K562 (cell line): ENCODE results near the gene MEA1. TPM values are rescaled to one million over a fixed set of nuclear protein-coding genes. Genes with fewer than 3 reads are reported as not detected.
A peak's percentile ranks its signal among the peaks of the same experiment; 100 is the strongest.

Experiments used
- ATF7 ChIP-seq: fragments of 450-650 bp; IDR thresholded peaks from 2 replicates; pipeline ENCODE4 v1.7.1; 2014; ENCODE audit warnings: mild to moderate bottlenecking, moderate library complexity
- BCOR ChIP-seq: fragments of 450-650 bp; IDR thresholded peaks from 2 replicates; pipeline ENCODE4 v1.6.1; 2016
- DDX20 ChIP-seq: fragments of 450-650 bp; IDR thresholded peaks from 2 replicates; pipeline ENCODE4 v1.6.1; 2016; ENCODE audit warnings: missing genetic modification characterization, low read depth, mild to moderate bottlenecking, missing compliant biosample characterization, moderate library complexity
- JUND ChIP-seq, 2 experiments: IDR thresholded peaks; 2 replicates in 1 of 2; 3 replicates in 1 of 2; pipeline ENCODE4 v1.6.1; 2011; ENCODE audit warnings: borderline replicate concordance in 2 of 2, low read depth in 2 of 2, low read length in 2 of 2, improper control_type of control experiment in 1 of 2, missing biosample characterization in 1 of 2, missing genetic modification characterization in 1 of 2, missing genetic modification reagents in 1 of 2
- KDM1A ChIP-seq, 2 experiments: fragments of 450-650 bp; IDR thresholded peaks; 2 replicates each; pipeline ENCODE4 v1.6.1; 2016; ENCODE audit warnings: mild to moderate bottlenecking in 2 of 2
- LARP7 ChIP-seq: fragments of 450-650 bp; IDR thresholded peaks from 2 replicates; pipeline ENCODE4 v1.6.1; 2016
- PHF21A ChIP-seq: fragments of 450-650 bp; IDR thresholded peaks from 2 replicates; pipeline ENCODE4 v1.6.1; 2017; ENCODE audit warnings: low read depth, borderline replicate concordance
- PHTF2 ChIP-seq: fragments of 250-450 bp; sonication (Bioruptor Pico); IDR thresholded peaks from 2 replicates; pipeline ENCODE4 v1.5.0; 2021; ENCODE audit warnings: mild to moderate bottlenecking
- PML ChIP-seq: IDR thresholded peaks from 2 replicates; pipeline ENCODE4 v1.6.1; 2012; ENCODE audit warnings: low read length, inconsistent platforms
- RCOR1 ChIP-seq, 2 experiments: IDR thresholded peaks; 2 replicates each; pipeline ENCODE4 v1.6.1; 2012; ENCODE audit warnings: low read depth in 2 of 2, low read length in 2 of 2, borderline replicate concordance in 1 of 2, improper control_type of control experiment in 1 of 2
- RFX5 ChIP-seq: IDR thresholded peaks from 2 replicates; pipeline ENCODE4 v1.6.1; 2011; ENCODE audit warnings: low read depth, mild to moderate bottlenecking, improper control_type of control experiment, low read length
- SP2 ChIP-seq: IDR thresholded peaks from 2 replicates; pipeline ENCODE4 v1.6.1; 2011; ENCODE audit warnings: mild to moderate bottlenecking, low read depth, low read length, moderate library complexity; ENCODE audit not compliant: poor library complexity, severe bottlenecking; ENCODE audit errors: extremely low read depth
- SUPT5H ChIP-seq: fragments of 450-650 bp; IDR thresholded peaks from 2 replicates; pipeline ENCODE4 v1.6.1; 2016
- ZNF140 ChIP-seq: fragments of 250-450 bp; sonication (Bioruptor Pico); IDR thresholded peaks from 2 replicates; pipeline ENCODE4 v1.8.0; 2021; ENCODE audit warnings: moderate library complexity, mild to moderate bottlenecking, inconsistent platforms
- polyA plus RNA-seq, 8 experiments: library from polyadenylated mRNA; depleted of rRNA in 4 of 8; stranded (reverse) in 5 of 8; unstranded in 3 of 8; fragments of >200 nt; fragmentation: Nextera tagmentation in 2 of 8; fragmentation: Illumina TruSeq in 1 of 8; extraction: Ambion mirVana in 2 of 8; extraction: Trizol in 1 of 8; gene quantifications; 2 replicates each; pipeline versions ENCODE4 v1.2.1 to v1.2.3, GENCODE V29; 2011 to 2014; ENCODE audit warnings: inconsistent platforms in 1 of 8, missing spikeins in 1 of 8
- total RNA-seq, 7 experiments: library from RNA; depleted of rRNA in 6 of 7; stranded (reverse); fragments of >200 nt in 6 of 7; fragmentation: Illumina TruSeq in 2 of 7; extraction: Trizol in 2 of 7; gene quantifications; 2 replicates each; pipeline versions ENCODE4 v1.2.1 to v1.2.3, GENCODE V29; 2011 to 2021; ENCODE audit warnings: low replicate concordance in 1 of 7
- TF ChIP-seq, protein P1 (sequence below): fragments of 150-350 bp; conservative IDR thresholded peaks from 2 replicates; pipeline ENCODE4 v1.6.1; 2014; ENCODE audit warnings: low read length
- TF ChIP-seq, protein P2 (sequence below), 2 experiments: fragments of 450-650 bp in 1 of 2; IDR thresholded peaks; 2 replicates each; pipeline ENCODE4 v1.6.1; 2011 to 2017; ENCODE audit warnings: low read depth in 2 of 2, antibody characterized with exemption in 1 of 2, borderline replicate concordance in 1 of 2, low read length in 1 of 2, mild to moderate bottlenecking in 1 of 2, mixed read lengths in 1 of 2; ENCODE audit not compliant: control insufficient read depth in 1 of 2
- TF ChIP-seq, protein P3 (sequence below), 2 experiments: IDR thresholded peaks; 2 replicates each; pipeline ENCODE4 v1.6.1; 2011; ENCODE audit warnings: borderline replicate concordance in 1 of 2, control low read depth in 1 of 2, low read depth in 1 of 2, low read length in 1 of 2, mild to moderate bottlenecking in 1 of 2, mixed read lengths in 1 of 2, moderate library complexity in 1 of 2; ENCODE audit not compliant: insufficient read depth in 1 of 2, insufficient read length in 1 of 2, poor library complexity in 1 of 2, severe bottlenecking in 1 of 2; ENCODE audit errors: extremely low read depth in 1 of 2
- TF ChIP-seq, protein P4 (sequence below): fragments of 450-650 bp; IDR thresholded peaks from 2 replicates; pipeline ENCODE4 v1.7.1; 2018; ENCODE audit warnings: mild to moderate bottlenecking, low read depth; ENCODE audit not compliant: partially characterized antibody

Gene MEA1
- total and polyA plus RNA-seq, 9 of the 15 experiments (the other 6 are each of a cell fraction or from before 2014, with no cell fraction given): 86.8 to 210 (median 152) TPM

DNA sequence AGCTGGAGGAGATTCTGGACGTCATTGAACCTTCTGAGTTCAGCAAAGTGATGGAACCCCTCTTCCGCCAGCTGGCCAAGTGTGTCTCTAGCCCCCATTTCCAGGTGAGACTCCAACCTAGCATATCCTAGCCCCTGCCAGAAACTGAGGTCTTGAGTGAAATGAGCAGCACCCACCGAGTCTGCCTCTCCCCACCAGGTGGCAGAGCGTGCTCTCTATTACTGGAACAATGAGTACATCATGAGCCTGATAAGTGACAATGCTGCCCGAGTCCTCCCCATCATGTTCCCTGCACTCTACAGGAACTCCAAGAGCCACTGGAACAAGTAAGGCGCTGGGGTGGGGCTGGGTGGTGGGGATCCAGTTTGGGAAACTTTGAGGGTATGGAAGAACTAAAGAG lies 4.6 kb downstream of the MEA1 start (continued):
- TF ChIP-seq, protein P1, sequence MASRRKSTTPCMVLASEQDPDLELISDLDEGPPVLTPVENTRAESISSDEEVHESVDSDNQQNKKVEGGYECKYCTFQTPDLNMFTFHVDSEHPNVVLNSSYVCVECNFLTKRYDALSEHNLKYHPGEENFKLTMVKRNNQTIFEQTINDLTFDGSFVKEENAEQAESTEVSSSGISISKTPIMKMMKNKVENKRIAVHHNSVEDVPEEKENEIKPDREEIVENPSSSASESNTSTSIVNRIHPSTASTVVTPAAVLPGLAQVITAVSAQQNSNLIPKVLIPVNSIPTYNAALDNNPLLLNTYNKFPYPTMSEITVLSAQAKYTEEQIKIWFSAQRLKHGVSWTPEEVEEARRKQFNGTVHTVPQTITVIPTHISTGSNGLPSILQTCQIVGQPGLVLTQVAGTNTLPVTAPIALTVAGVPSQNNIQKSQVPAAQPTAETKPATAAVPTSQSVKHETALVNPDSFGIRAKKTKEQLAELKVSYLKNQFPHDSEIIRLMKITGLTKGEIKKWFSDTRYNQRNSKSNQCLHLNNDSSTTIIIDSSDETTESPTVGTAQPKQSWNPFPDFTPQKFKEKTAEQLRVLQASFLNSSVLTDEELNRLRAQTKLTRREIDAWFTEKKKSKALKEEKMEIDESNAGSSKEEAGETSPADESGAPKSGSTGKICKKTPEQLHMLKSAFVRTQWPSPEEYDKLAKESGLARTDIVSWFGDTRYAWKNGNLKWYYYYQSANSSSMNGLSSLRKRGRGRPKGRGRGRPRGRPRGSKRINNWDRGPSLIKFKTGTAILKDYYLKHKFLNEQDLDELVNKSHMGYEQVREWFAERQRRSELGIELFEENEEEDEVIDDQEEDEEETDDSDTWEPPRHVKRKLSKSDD: 0 out of 2 replicates have a peak, but pooled peaks have one; percentile 27
- TF ChIP-seq JUND (IDR thresholded peaks at IDR 0.05; ENCODE audit: borderline replicate concordance, low read depth, low read length): peak; percentile 46
- no peak for TF ChIP-seq JUND (tag; IDR thresholded peaks at IDR 0.05; ENCODE audit: borderline replicate concordance, low read depth, low read length)
- TF ChIP-seq ATF7: no peak
- TF ChIP-seq SUPT5H: no peak
- TF ChIP-seq, protein P2, sequence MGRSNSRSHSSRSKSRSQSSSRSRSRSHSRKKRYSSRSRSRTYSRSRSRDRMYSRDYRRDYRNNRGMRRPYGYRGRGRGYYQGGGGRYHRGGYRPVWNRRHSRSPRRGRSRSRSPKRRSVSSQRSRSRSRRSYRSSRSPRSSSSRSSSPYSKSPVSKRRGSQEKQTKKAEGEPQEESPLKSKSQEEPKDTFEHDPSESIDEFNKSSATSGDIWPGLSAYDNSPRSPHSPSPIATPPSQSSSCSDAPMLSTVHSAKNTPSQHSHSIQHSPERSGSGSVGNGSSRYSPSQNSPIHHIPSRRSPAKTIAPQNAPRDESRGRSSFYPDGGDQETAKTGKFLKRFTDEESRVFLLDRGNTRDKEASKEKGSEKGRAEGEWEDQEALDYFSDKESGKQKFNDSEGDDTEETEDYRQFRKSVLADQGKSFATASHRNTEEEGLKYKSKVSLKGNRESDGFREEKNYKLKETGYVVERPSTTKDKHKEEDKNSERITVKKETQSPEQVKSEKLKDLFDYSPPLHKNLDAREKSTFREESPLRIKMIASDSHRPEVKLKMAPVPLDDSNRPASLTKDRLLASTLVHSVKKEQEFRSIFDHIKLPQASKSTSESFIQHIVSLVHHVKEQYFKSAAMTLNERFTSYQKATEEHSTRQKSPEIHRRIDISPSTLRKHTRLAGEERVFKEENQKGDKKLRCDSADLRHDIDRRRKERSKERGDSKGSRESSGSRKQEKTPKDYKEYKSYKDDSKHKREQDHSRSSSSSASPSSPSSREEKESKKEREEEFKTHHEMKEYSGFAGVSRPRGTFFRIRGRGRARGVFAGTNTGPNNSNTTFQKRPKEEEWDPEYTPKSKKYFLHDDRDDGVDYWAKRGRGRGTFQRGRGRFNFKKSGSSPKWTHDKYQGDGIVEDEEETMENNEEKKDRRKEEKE (IDR thresholded peaks at IDR 0.05; ENCODE audit: borderline replicate concordance in 1 of 2, control insufficient read depth in 1 of 2, low read depth in 2 of 2, low read length in 1 of 2): no peak
- TF ChIP-seq ZNF140 (CRISPR knock-in tag): no peak
- no peak for TF ChIP-seq LARP7
- peak in 1 of 2 experiments; percentile 31; a peak in 1 of 4 replicates for TF ChIP-seq RCOR1 (IDR thresholded peaks at IDR 0.05; ENCODE audit: borderline replicate concordance in 1 of 2, low read depth in 2 of 2, low read length in 2 of 2)
- TF ChIP-seq RFX5: no peak
- no peak for TF ChIP-seq KDM1A (IDR thresholded peaks at IDR 0.05)
- TF ChIP-seq PML: no peak
- no peak for TF ChIP-seq PHTF2 (CRISPR knock-in tag)
- no peak for TF ChIP-seq SP2
- TF ChIP-seq, protein P3, sequence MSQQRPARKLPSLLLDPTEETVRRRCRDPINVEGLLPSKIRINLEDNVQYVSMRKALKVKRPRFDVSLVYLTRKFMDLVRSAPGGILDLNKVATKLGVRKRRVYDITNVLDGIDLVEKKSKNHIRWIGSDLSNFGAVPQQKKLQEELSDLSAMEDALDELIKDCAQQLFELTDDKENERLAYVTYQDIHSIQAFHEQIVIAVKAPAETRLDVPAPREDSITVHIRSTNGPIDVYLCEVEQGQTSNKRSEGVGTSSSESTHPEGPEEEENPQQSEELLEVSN (IDR thresholded peaks at IDR 0.05; ENCODE audit: borderline replicate concordance in 1 of 2, extremely low read depth in 1 of 2, insufficient read depth in 1 of 2, insufficient read length in 1 of 2, low read depth in 1 of 2, low read length in 1 of 2, poor library complexity in 1 of 2, severe bottlenecking in 1 of 2): no peak
- no peak for TF ChIP-seq PHF21A
- TF ChIP-seq, protein P4, sequence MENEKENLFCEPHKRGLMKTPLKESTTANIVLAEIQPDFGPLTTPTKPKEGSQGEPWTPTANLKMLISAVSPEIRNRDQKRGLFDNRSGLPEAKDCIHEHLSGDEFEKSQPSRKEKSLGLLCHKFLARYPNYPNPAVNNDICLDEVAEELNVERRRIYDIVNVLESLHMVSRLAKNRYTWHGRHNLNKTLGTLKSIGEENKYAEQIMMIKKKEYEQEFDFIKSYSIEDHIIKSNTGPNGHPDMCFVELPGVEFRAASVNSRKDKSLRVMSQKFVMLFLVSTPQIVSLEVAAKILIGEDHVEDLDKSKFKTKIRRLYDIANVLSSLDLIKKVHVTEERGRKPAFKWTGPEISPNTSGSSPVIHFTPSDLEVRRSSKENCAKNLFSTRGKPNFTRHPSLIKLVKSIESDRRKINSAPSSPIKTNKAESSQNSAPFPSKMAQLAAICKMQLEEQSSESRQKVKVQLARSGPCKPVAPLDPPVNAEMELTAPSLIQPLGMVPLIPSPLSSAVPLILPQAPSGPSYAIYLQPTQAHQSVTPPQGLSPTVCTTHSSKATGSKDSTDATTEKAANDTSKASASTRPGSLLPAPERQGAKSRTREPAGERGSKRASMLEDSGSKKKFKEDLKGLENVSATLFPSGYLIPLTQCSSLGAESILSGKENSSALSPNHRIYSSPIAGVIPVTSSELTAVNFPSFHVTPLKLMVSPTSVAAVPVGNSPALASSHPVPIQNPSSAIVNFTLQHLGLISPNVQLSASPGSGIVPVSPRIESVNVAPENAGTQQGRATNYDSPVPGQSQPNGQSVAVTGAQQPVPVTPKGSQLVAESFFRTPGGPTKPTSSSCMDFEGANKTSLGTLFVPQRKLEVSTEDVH: no peak
- TF ChIP-seq BCOR: no peak
- no peak for TF ChIP-seq DDX20 (tag)
